ENCODE results near the gene CDH13. TPM values are rescaled to one million over a fixed set of nuclear protein-coding genes. Genes with fewer than 3 reads are reported as not detected.

The CDH13 gene
- total and polyA plus RNA-seq, 2 of the 8 experiments (the other 6 are each of a cell fraction or from before 2014, with no cell fraction given), result 2.3 to 2.4 TPM

DNA sequence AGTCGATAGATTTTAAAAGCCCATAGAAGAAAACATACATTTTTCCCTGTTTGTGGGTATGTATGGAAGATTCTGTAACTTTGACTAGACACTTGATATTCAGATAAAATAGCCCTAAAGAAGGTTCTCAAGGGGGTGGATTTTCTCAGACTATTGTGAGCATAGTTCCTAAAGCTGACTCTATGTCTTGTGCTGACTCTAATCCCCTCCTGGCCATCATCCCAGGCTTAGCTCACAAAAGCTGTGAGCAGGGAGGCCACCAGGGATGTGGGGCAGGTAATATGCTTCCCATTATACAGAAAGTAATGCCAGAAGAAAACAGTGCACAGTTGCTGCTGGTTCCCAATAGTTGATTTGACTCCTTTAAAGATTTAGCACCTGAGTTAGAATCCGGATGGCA lies 32.0 kb downstream of the CDH13 start:
- Histone ChIP-seq H2BK20ac (ENCODE audit: low read length) (no peak overlapping the region), H3K27ac (ENCODE audit: low read depth, low read length) (no peak overlapping the region), H2BK120ac (replicated peaks; ENCODE audit: low read depth, low read length) (no peak overlapping the region), H3K4me2 (ENCODE audit: insufficient read depth in 1 of 2, low read depth in 2 of 2, low read length in 2 of 2) (no peak overlapping the region), H4K8ac (ENCODE audit: extremely low read depth, insufficient read depth, low read length) (no peak overlapping the region), H2BK15ac (ENCODE audit: low read length) (no peak overlapping the region), H4K5ac (ENCODE audit: insufficient read length, low read depth, low read length) (no peak overlapping the region), H2BK5ac (ENCODE audit: low read depth, low read length) (no peak overlapping the region), H3K9me3 (ENCODE audit: insufficient read depth in 2 of 2, low read depth in 1 of 2, low read length in 1 of 2) (no peaks in the 10 kb centered on the region), H4K91ac (replicated peaks; ENCODE audit: insufficient read length, low read length) (no peak overlapping the region), H4K20me1 (replicated peaks in 1 of 2; ENCODE audit: control insufficient read depth in 1 of 2, insufficient read depth in 2 of 2, low read length in 2 of 2) (no peaks in the 10 kb centered on the region), H2BK12ac (ENCODE audit: low read depth, low read length) (no peak overlapping the region), H3K79me2 (ENCODE audit: control insufficient read depth in 1 of 2, insufficient read depth in 2 of 2, low read length in 2 of 2) (no peaks in the 10 kb centered on the region), H3K4ac (replicated peaks; ENCODE audit: insufficient read length, low read depth, low read length) (no peak overlapping the region), H3K14ac (ENCODE audit: insufficient read length) (no peak overlapping the region), H3K23me2 (ENCODE audit: low read depth, low read length) (no peaks in the 10 kb centered on the region), H3K27me3 (replicated peaks in 1 of 4; ENCODE audit: control insufficient read depth in 3 of 4, extremely low read depth in 1 of 4, insufficient read depth in 3 of 4, low read length in 3 of 4) (no peaks in the 10 kb centered on the region), H3K56ac (replicated peaks; ENCODE audit: insufficient read length, low read depth, low read length) (no peak overlapping the region), H3K79me1 (ENCODE audit: low read depth, low read length) (no peaks in the 10 kb centered on the region; the same call in 1 of the 2 replicates), H3K4me1 (replicated peaks in 1 of 4; ENCODE audit: control insufficient read depth in 3 of 4, insufficient read depth in 4 of 4, low read length in 3 of 4) (no peaks in the 10 kb centered on the region; a peak in 1 of 7 replicates), H2AK5ac (ENCODE audit: low read depth, low read length) (no peak overlapping the region), H3K18ac (ENCODE audit: extremely low read depth, low read length) (no peak overlapping the region), H3K36me3 (ENCODE audit: control insufficient read depth in 2 of 4, insufficient read depth in 4 of 4, low read length in 3 of 4) (no peaks in the 10 kb centered on the region), H2AFZ (ENCODE audit: low read length) (no peak overlapping the region), H3K23ac (ENCODE audit: insufficient read length) (no peak overlapping the region), H3K9ac (replicated peaks in 1 of 4; ENCODE audit: extremely low read depth in 1 of 4, low read depth in 3 of 4, low read length in 3 of 4) (no peak overlapping the region), H3K4me3 (ENCODE audit: extremely low read depth in 1 of 4, insufficient read depth in 2 of 4, low read depth in 3 of 4, low read length in 4 of 4) (no peak overlapping the region)
- TF ChIP-seq ASH2L (IDR thresholded peaks at IDR 0.05; ENCODE audit: low read length) (no peak), CREB1 (IDR thresholded peaks at IDR 0.05) (no peak), RAD21 (IDR thresholded peaks at IDR 0.05 in 1 of 2, conservative IDR thresholded peaks at IDR 0.05 in 1 of 2; ENCODE audit: low read depth in 2 of 2, low read length in 2 of 2) (no peak)
- CTCF ChIA-PET (ENCODE audit: partially characterized antibody), result interaction anchor here (1.3 kb wide), 1 partner anchor 12 kb away, joined by 4 read pairs; no protein-coding TSS in a partner anchor
- FAIRE-seq (no peak), DNase-seq (ENCODE audit: low read depth in 1 of 2, low spot score in 2 of 2) (no peak)
- WGBS, 2 experiments (ENCODE audit: extremely low coverage in 1 of 2, insufficient coverage in 1 of 2, insufficient read length in 1 of 2, insufficient replicate concordance in 2 of 2, low coverage in 1 of 2, low lambda C conversion rate in 2 of 2, missing lambda C conversion rate in 1 of 2), result 89% methylated on average over 2 of the region's 2 CpGs; no CpG with 5 or more reads in 1 of the 2 experiments
- POLR2A ChIA-PET (ENCODE audit: partially characterized antibody), result no interaction called here
